CD4-positive, alpha-beta memory T cell (primary cell): ENCODE results near the gene NAA16. TPM values are rescaled to one million over a fixed set of nuclear protein-coding genes. Genes with fewer than 3 reads are reported as not detected.

Experiments
- CTCF ChIA-PET: fragments of 350-600 bp; sonication (Branson Sonifier 250); formaldehyde crosslinking; loops from one replicate; lab custom pipeline; 2021; ENCODE audit warnings: inconsistent platforms; ENCODE audit not compliant: partially characterized antibody; lab: Charles Lee
- POLR2A ChIA-PET: fragments of 350-600 bp; sonication (Branson Sonifier 250); formaldehyde crosslinking; loops from one replicate; lab custom pipeline; 2021; ENCODE audit not compliant: partially characterized antibody; lab: Charles Lee
- DNase-seq, 5 donors: peaks; one replicate each; pipeline versions ENCODE4 v3.0.0 to v3.0.0-alpha.2; 2020 to 2022; ENCODE audit warnings: mixed read lengths in 1 of 5
- H3K27ac ChIP-seq: one replicate; pipeline ENCODE4 v1.7.0; 2013; ENCODE audit warnings: low read depth, low read length
- H3K27me3 ChIP-seq: 2 replicates; pipeline ENCODE4 v1.7.0; 2013; ENCODE audit warnings: mild to moderate bottlenecking, low read length, moderate library complexity; ENCODE audit not compliant: insufficient read depth
- H3K36me3 ChIP-seq: 2 replicates; pipeline ENCODE4 v1.7.0; 2013; ENCODE audit warnings: mild to moderate bottlenecking, low read length, moderate library complexity; ENCODE audit not compliant: insufficient read depth
- H3K4me1 ChIP-seq: 2 replicates; pipeline ENCODE4 v1.7.0; 2013; ENCODE audit warnings: mild to moderate bottlenecking, low read length, moderate library complexity; ENCODE audit not compliant: insufficient read depth
- H3K4me3 ChIP-seq, 2 donors: one replicate each; pipeline ENCODE4 v1.7.0; 2013; ENCODE audit warnings: low read length in 2 of 2, mild to moderate bottlenecking in 1 of 2
- H3K9me3 ChIP-seq, 2 donors: one replicate each; pipeline ENCODE4 v1.7.0; 2013; ENCODE audit warnings: low read length in 2 of 2, control low read depth in 1 of 2; ENCODE audit not compliant: control insufficient read depth in 1 of 2
- H3K27ac Mint-ChIP-seq, 7 donors: one replicate each; pipeline ENCODE4 v1.8.0; 2020 to 2021; ENCODE audit warnings: mixed read lengths in 7 of 7, mild to moderate bottlenecking in 6 of 7, inconsistent platforms in 3 of 7, moderate library complexity in 3 of 7
- H3K27me3 Mint-ChIP-seq, 2 donors: one replicate each; pipeline ENCODE4 v1.8.0; 2020 to 2021; ENCODE audit warnings: mixed read lengths in 2 of 2
- H3K36me3 Mint-ChIP-seq, 2 donors: one replicate each; pipeline ENCODE4 v1.8.0; 2020 to 2021; ENCODE audit warnings: mixed read lengths in 2 of 2, inconsistent platforms in 1 of 2, mild to moderate bottlenecking in 1 of 2
- H3K4me1 Mint-ChIP-seq, 4 donors: one replicate each; pipeline ENCODE4 v1.8.0; 2020 to 2021; ENCODE audit warnings: mixed read lengths in 4 of 4, mild to moderate bottlenecking in 1 of 4
- H3K4me3 Mint-ChIP-seq, 8 donors: one replicate each; pipeline ENCODE4 v1.8.0; 2020 to 2021; ENCODE audit warnings: mixed read lengths in 8 of 8, mild to moderate bottlenecking in 7 of 8, moderate library complexity in 6 of 8, inconsistent platforms in 3 of 8
- H3K9me3 Mint-ChIP-seq, 8 donors: one replicate each; pipeline ENCODE4 v1.8.0; 2020 to 2021; ENCODE audit warnings: mixed read lengths in 8 of 8, mild to moderate bottlenecking in 5 of 8, inconsistent platforms in 3 of 8, moderate library complexity in 1 of 8
- intact Hi-C: fragments of 100-400 bp; cut with micrococcal nuclease; formaldehyde crosslinking; loops from one replicate; pipeline ENCODE4 v1.15.1; 2023
- polyA plus RNA-seq, 2 donors: library from polyadenylated mRNA; unstranded; fragments of 300-500 nt; fragmentation: Illumina TruSeq; gene quantifications; one replicate each; pipeline ENCODE4 v1.2.3, GENCODE V29; 2021
- total RNA-seq, 2 experiments: library from RNA; stranded (reverse); gene quantifications; one replicate each; pipeline ENCODE4 v1.2.3, GENCODE V29; 2021

NAA16 gene
- total and polyA plus RNA-seq, 4 experiments from 2014 or later, result 8.6 to 62.5 (median 39.7) TPM

DNA sequence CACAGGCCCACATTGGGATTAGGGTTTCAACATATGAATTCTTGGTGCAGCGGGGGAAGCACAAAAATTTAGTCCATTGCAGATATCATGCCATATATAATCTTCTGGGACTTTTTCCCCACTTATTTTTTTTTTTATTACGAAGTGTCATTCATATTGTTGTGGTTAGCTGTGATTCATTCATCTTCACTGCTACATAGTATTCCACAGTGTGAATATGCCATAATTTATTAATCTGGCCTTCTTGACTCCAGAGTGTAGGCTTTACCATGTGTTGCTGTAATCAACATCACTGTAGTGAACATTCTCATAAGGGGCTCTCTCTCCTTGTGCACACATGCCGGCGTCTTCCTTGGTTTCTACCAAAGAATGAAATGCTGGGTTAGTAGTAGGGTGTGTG, 92.9 kb downstream of the NAA16 start:
- Histone ChIP-seq H3K9me3 (no peaks in the 10 kb centered on the region), H3K27ac (no peak overlapping the region), H3K36me3 (no peaks in the 10 kb centered on the region), H3K4me1 (no peaks in the 10 kb centered on the region), H3K4me3 (no peak overlapping the region), H3K27me3 (no peaks in the 10 kb centered on the region)
- Mint-ChIP-seq H3K27me3 (no peaks in the 10 kb centered on the region), H3K27ac (no peak overlapping the region), H3K36me3 (no peaks in the 10 kb centered on the region), H3K4me3 (no peak overlapping the region), H3K4me1 (peaks cover 0 to 1% (median 0%) of the 10 kb centered on the region in 4 donors), H3K9me3 (no peaks in the 10 kb centered on the region)
- DNase-seq, result no peak
- intact Hi-C loops, result no loop called here
- POLR2A ChIA-PET, result no interaction called here
- CTCF ChIA-PET, result interaction anchor here (1.7 kb wide), 1 partner anchor 249 kb away, joined by 5 read pairs; no protein-coding TSS in a partner anchor

DNA sequence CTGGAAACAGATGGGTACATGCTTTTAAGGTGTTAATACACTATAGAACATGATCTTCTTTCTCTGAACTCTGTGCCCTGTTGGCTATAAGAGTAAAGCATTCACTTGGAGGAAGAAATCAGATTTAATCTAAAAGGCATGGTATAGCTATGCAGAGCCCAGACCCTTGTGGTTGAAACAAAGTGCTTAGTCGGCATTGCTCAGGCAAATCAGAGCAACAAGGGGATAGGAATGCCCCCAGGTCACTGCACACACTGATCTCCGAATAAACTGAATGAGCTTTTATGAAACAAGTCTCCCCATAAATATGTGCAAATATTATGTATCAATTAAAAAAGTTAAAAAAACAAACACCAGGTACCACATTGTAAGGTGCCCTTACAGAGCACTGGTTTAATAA, 94.3 kb downstream of the NAA16 start:
- H3K9me3 Mint-ChIP-seq, result no peaks in the 10 kb centered on the region
- ChIA-PET POLR2A (no interaction called here), CTCF (interaction anchor here (0.7 to 2.8 kb wide), 5 partner anchors 8 to 262 kb away, joined by 3 to 10 read pairs (median 4); no protein-coding TSS in a partner anchor)
- H3K27me3 ChIP-seq, result no peaks in the 10 kb centered on the region
- H3K36me3 Mint-ChIP-seq, result no peaks in the 10 kb centered on the region
- H3K27ac Mint-ChIP-seq, result no peak overlapping the region
- H3K36me3 ChIP-seq, result no peaks in the 10 kb centered on the region
- H3K4me1 ChIP-seq, result no peaks in the 10 kb centered on the region
- H3K4me3 ChIP-seq, result no peak overlapping the region
- intact Hi-C loops, result no loop called here
- H3K4me1 Mint-ChIP-seq, result peaks cover 0 to 4% (median 0%) of the 10 kb centered on the region in 4 donors
- H3K9me3 ChIP-seq, result no peaks in the 10 kb centered on the region
- H3K4me3 Mint-ChIP-seq, result no peak overlapping the region
- H3K27me3 Mint-ChIP-seq, result no peaks in the 10 kb centered on the region
- no peak overlapping the region for H3K27ac ChIP-seq
- no peak for DNase-seq

DNA sequence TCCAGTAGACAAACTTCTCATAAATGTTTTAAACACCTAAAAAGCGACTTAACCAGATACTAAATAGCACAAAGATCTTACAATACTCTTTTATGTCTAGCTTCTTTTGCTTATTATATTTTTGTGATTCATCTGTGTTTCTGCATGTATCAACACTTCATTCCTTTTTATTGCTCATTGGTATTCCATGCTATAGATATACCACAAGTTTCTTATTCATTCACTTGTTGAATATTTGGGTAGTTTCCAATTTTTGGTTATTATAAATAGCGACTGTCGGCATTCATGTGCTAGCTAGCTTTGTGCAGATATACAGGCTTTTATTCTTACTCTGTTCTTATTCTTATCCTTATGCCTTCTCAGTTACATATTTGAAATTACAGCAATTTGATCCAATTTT, 96.3 kb downstream of the NAA16 start:
- H3K27me3 ChIP-seq, result no peaks in the 10 kb centered on the region
- no peaks in the 10 kb centered on the region for H3K4me1 ChIP-seq
- ChIA-PET CTCF (interaction anchor here (2.2 to 2.8 kb wide), 2 partner anchors 13 to 246 kb away, joined by 8 to 10 read pairs; no protein-coding TSS in a partner anchor), POLR2A (no interaction called here)
- H3K36me3 Mint-ChIP-seq, result no peaks in the 10 kb centered on the region
- H3K27ac Mint-ChIP-seq, result no peak overlapping the region
- DNase-seq, result no peak
- H3K4me3 Mint-ChIP-seq, result no peak overlapping the region
- intact Hi-C loops, result no loop called here
- no peaks in the 10 kb centered on the region for H3K27me3 Mint-ChIP-seq
- H3K4me3 ChIP-seq, result no peak overlapping the region
- H3K4me1 Mint-ChIP-seq, result peaks cover 0 to 7% (median under 1%) of the 10 kb centered on the region in 4 donors
- no peak overlapping the region for H3K27ac ChIP-seq
- peaks cover 0 to 3% (median 0%) of the 10 kb centered on the region in 8 donors for H3K9me3 Mint-ChIP-seq
- H3K9me3 ChIP-seq, result no peaks in the 10 kb centered on the region
- no peaks in the 10 kb centered on the region for H3K36me3 ChIP-seq

DNA sequence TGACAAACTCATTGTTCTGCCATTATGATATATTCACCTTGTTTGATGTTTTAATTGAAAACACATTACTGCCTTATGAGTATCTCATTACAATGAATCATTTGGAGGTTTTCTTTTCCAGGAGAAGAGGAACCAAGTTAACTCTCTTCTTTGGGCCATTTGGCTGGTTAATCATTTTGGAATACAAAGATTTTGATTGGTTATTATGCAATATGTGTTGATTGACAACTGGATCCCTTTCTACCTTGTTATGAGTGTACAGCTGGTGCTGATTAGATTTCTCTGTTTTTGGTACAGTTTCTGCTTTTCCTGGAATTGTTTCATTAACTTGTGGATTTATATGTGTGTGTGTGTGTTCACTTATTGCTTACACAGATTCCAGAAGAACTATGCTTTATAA, 97.1 kb downstream of the NAA16 start:
- H3K4me1 Mint-ChIP-seq, result peaks cover 0 to 7% (median under 1%) of the 10 kb centered on the region in 4 donors
- Histone ChIP-seq H3K9me3 (no peaks in the 10 kb centered on the region), H3K4me1 (no peaks in the 10 kb centered on the region), H3K27me3 (no peaks in the 10 kb centered on the region), H3K36me3 (no peaks in the 10 kb centered on the region), H3K4me3 (no peak overlapping the region), H3K27ac (no peak overlapping the region)
- no peak overlapping the region for H3K4me3 Mint-ChIP-seq
- H3K36me3 Mint-ChIP-seq, result no peaks in the 10 kb centered on the region
- no peak for DNase-seq
- intact Hi-C loops, result no loop called here
- H3K27ac Mint-ChIP-seq, result no peak overlapping the region
- H3K27me3 Mint-ChIP-seq, result no peaks in the 10 kb centered on the region
- POLR2A ChIA-PET, result no interaction called here
- peaks cover 0 to 3% (median 0%) of the 10 kb centered on the region in 8 donors for H3K9me3 Mint-ChIP-seq
- CTCF ChIA-PET, result interaction anchor here (4.3 kb wide), 1 partner anchor 244 kb away, joined by 43 read pairs; no protein-coding TSS in a partner anchor

DNA sequence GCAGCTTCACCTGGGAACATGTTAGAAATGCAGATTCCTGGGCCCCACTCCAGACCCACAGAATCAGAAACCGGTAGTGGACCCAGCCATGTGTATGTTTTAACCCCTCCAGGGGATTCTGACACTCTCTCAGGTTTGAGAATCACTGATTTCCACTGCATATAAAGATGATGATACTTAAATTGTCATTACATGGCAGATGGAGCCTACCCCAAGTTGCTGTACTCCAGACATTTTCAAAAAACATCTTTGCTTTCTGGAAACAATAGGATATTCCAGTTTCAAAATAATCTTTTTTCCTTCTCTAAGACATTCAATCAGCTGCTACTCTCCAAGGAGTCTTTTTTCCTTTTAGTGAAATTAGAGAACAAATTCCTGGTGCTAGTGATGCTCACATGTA, 97.7 kb downstream of the NAA16 start:
- POLR2A ChIA-PET, result interaction anchor here (0.7 kb wide), 1 partner anchor 14 kb away, joined by 3 read pairs; no protein-coding TSS in a partner anchor
- intact Hi-C loops, result no loop called here

DNA sequence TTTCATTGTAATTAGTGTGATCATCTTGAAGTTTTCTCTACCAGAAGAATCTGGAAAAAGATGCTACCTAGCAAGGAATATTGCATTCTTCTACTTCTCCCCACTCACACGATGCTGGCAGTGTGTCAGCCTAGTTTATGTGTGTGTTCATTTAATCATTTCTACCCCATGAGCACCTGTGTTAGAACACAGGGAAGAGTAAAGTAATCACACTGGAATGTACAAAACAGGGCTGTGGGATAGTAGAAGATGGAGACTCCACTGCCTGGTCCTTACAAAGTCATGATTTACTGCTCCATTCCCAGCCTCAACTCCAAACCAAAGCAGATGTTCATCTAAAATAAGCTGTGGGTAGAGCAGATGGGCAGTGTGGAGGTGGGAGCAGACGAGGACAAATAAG, 98.5 kb downstream of the NAA16 start:
- H3K36me3 Mint-ChIP-seq, result no peaks in the 10 kb centered on the region
- Histone ChIP-seq H3K27me3 (no peaks in the 10 kb centered on the region), H3K4me3 (no peak overlapping the region), H3K27ac (no peak overlapping the region), H3K4me1 (no peaks in the 10 kb centered on the region), H3K36me3 (no peaks in the 10 kb centered on the region), H3K9me3 (no peaks in the 10 kb centered on the region)
- H3K9me3 Mint-ChIP-seq, result peaks cover 0 to 3% (median 0%) of the 10 kb centered on the region in 8 donors
- H3K27me3 Mint-ChIP-seq, result no peaks in the 10 kb centered on the region
- intact Hi-C loops, result loop anchor here (2.0 kb wide), 1 partner anchor 49 kb away; no protein-coding TSS in a partner anchor
- H3K4me3 Mint-ChIP-seq, result no peak overlapping the region
- peak overlapping the region in 1 of 7 donors; percentile 31 for H3K27ac Mint-ChIP-seq
- DNase-seq, result no peak
- CTCF ChIA-PET, result interaction anchor here (0.7 to 4.3 kb wide), 6 partner anchors 8 to 243 kb away, joined by 3 to 43 read pairs (median 4); no protein-coding TSS in a partner anchor
- POLR2A ChIA-PET, result interaction anchor here (0.7 kb wide), 1 partner anchor 13 kb away, joined by 3 read pairs; no protein-coding TSS in a partner anchor
- H3K4me1 Mint-ChIP-seq, result peaks cover 0 to 7% (median under 1%) of the 10 kb centered on the region in 4 donors

More for the DNA sequence above, 97.7 kb downstream of the NAA16 start:
- Histone ChIP-seq H3K4me1 (no peaks in the 10 kb centered on the region), H3K36me3 (no peaks in the 10 kb centered on the region), H3K9me3 (no peaks in the 10 kb centered on the region), H3K27ac (no peak overlapping the region), H3K4me3 (no peak overlapping the region), H3K27me3 (no peaks in the 10 kb centered on the region)
- Mint-ChIP-seq H3K36me3 (no peaks in the 10 kb centered on the region), H3K27ac (peak overlapping the region in 1 of 7 donors; percentile 3), H3K27me3 (no peaks in the 10 kb centered on the region), H3K9me3 (peaks cover 0 to 3% (median 0%) of the 10 kb centered on the region in 8 donors), H3K4me1 (peaks cover 0 to 7% (median under 1%) of the 10 kb centered on the region in 4 donors), H3K4me3 (no peak overlapping the region)
- no peak for DNase-seq
- CTCF ChIA-PET, result interaction anchor here (0.7 to 4.3 kb wide), 6 partner anchors 9 to 244 kb away, joined by 3 to 43 read pairs (median 4); no protein-coding TSS in a partner anchor

DNA sequence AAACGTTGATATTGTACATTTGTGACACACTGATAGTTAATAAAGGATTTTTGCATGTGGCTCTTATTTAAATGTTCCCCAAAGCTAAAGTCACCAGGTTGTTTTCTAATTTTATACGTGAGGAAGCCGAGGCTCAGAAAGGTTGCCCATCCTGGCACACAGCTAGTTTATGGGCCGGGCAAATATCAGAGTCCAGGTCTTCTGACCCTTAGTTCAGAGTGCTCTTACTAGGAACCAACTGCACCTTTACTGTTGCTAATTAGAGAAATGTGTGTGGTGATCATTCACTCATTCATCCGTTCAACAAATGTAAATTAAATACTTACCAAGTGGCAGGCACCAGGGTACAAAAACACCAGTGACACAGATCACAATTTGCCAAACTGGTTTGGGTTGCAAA, 100.0 kb downstream of the NAA16 start:
- ChIA-PET POLR2A (no interaction called here), CTCF (interaction anchor here (0.6 to 4.3 kb wide), 9 partner anchors 9 to 700 kb away, joined by 3 to 43 read pairs (median 5); no protein-coding TSS in a partner anchor)
- intact Hi-C loops, result loop anchor here (1.0 to 2.0 kb wide), 4 partner anchors 48 to 699 kb away; no protein-coding TSS in a partner anchor
- Histone ChIP-seq H3K36me3 (no peaks in the 10 kb centered on the region), H3K27me3 (no peaks in the 10 kb centered on the region), H3K4me1 (no peaks in the 10 kb centered on the region), H3K4me3 (no peak overlapping the region), H3K27ac (no peak overlapping the region), H3K9me3 (no peaks in the 10 kb centered on the region)
- H3K36me3 Mint-ChIP-seq, result no peaks in the 10 kb centered on the region
- H3K4me3 Mint-ChIP-seq, result no peak overlapping the region
- no peak for DNase-seq
- peaks cover 0 to 7% (median under 1%) of the 10 kb centered on the region in 4 donors for H3K4me1 Mint-ChIP-seq
- no peaks in the 10 kb centered on the region for H3K27me3 Mint-ChIP-seq
- H3K9me3 Mint-ChIP-seq, result peaks cover 0 to 3% (median 0%) of the 10 kb centered on the region in 8 donors
- peak overlapping the region in 1 of 7 donors; percentile 0 for H3K27ac Mint-ChIP-seq
